Astrocyte (in vitro differentiated cells and primary cell): Measurements from ENCODE around the gene RPL11.

ENCODE experiments used
- CTCF ChIP-seq: IDR thresholded peaks from 2 replicates; pipeline ENCODE4 v1.5.1; 2011; ENCODE audit warnings: low read depth, mild to moderate bottlenecking, inconsistent platforms, low read length, moderate library complexity; ENCODE audit not compliant: insufficient read depth
- EZH2 ChIP-seq: IDR thresholded peaks from 2 replicates; pipeline ENCODE4 v1.6.1; 2012; ENCODE audit warnings: mild to moderate bottlenecking, low read length, inconsistent platforms; ENCODE audit not compliant: insufficient read depth

GRCh38 chr1:23699280-23700179 lies 7.9 kb downstream of the RPL11 start:
- TF ChIP-seq CTCF (no peak), EZH2 (no peak)
